Measurements from ENCODE around the gene GULP1. TPM values are rescaled to one million over a fixed set of nuclear protein-coding genes. Genes with fewer than 3 reads are reported as not detected.

The GULP1 gene
- total and polyA plus RNA-seq, 12 donors: 5.8 to 122 (median 51.5) TPM

GRCh38 chr2:188474316-188474715, 182.6 kb downstream of the GULP1 start:
- no peak for DNase-seq
- no peak for TF ChIP-seq POLR2A (IDR thresholded peaks at IDR 0.05)
- TF ChIP-seq, protein P1, sequence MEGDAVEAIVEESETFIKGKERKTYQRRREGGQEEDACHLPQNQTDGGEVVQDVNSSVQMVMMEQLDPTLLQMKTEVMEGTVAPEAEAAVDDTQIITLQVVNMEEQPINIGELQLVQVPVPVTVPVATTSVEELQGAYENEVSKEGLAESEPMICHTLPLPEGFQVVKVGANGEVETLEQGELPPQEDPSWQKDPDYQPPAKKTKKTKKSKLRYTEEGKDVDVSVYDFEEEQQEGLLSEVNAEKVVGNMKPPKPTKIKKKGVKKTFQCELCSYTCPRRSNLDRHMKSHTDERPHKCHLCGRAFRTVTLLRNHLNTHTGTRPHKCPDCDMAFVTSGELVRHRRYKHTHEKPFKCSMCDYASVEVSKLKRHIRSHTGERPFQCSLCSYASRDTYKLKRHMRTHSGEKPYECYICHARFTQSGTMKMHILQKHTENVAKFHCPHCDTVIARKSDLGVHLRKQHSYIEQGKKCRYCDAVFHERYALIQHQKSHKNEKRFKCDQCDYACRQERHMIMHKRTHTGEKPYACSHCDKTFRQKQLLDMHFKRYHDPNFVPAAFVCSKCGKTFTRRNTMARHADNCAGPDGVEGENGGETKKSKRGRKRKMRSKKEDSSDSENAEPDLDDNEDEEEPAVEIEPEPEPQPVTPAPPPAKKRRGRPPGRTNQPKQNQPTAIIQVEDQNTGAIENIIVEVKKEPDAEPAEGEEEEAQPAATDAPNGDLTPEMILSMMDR (IDR thresholded peaks at IDR 0.05): no peak

GRCh38 chr2:188475945-188476344, 184.3 kb downstream of the GULP1 start:
- 63 to 68% (median 67%) methylated on average over 4 of the region's 4 CpGs for WGBS, 4 donors
- DNase-seq: no peak
- Histone ChIP-seq H3K9me3 (replicated peaks in 1 of 3) (no peaks in the 10 kb centered on the region), H3K4me1 (replicated peaks in 1 of 2) (peaks cover 0 to 6% of the 10 kb centered on the region in 2 donors), H3K36me3 (replicated peaks in 1 of 2) (no peaks in the 10 kb centered on the region), H3K27ac (no peak overlapping the region), H3K4me3 (no peak overlapping the region), H3K27me3 (no peaks in the 10 kb centered on the region)
- intact Hi-C loops (cut with DNase I): no loop called here
- TF ChIP-seq, protein P1 (IDR thresholded peaks at IDR 0.05): no peak
- no peak for TF ChIP-seq POLR2A (IDR thresholded peaks at IDR 0.05)

More at GRCh38 chr2:188474316-188474715, 182.6 kb downstream of the GULP1 start:
- Histone ChIP-seq H3K9me3 (replicated peaks in 1 of 3) (no peaks in the 10 kb centered on the region), H3K36me3 (replicated peaks in 1 of 2) (no peaks in the 10 kb centered on the region), H3K4me3 (no peak overlapping the region), H3K4me1 (replicated peaks in 1 of 2) (peaks cover 0 to 6% of the 10 kb centered on the region in 2 donors), H3K27ac (no peak overlapping the region), H3K27me3 (no peaks in the 10 kb centered on the region)
- WGBS, 4 donors: 88 to 96% (median 94%) methylated on average over 2 of the region's 2 CpGs
- intact Hi-C loops (cut with DNase I): no loop called here

- DNase-seq: no peak
- H3K4me3 ChIP-seq: no peak overlapping the region
- no peaks in the 10 kb centered on the region for H3K9me3 ChIP-seq (replicated peaks in 1 of 3)
- no peak for TF ChIP-seq POLR2A (IDR thresholded peaks at IDR 0.05)
- TF ChIP-seq, protein P1 (IDR thresholded peaks at IDR 0.05): no peak
- intact Hi-C loops (cut with DNase I): no loop called here
- H3K27ac ChIP-seq: no peak overlapping the region
- H3K4me1 ChIP-seq (replicated peaks in 1 of 2): no peaks in the 10 kb centered on the region
- H3K36me3 ChIP-seq (replicated peaks in 1 of 2): no peaks in the 10 kb centered on the region
- no peaks in the 10 kb centered on the region for H3K27me3 ChIP-seq
- 66 to 75% (median 69%) methylated on average over 5 of the region's 5 CpGs for WGBS, 4 donors
These were observed 186.0 kb downstream of the GULP1 start for GRCh38 chr2:188477564-188478103.

DNA sequence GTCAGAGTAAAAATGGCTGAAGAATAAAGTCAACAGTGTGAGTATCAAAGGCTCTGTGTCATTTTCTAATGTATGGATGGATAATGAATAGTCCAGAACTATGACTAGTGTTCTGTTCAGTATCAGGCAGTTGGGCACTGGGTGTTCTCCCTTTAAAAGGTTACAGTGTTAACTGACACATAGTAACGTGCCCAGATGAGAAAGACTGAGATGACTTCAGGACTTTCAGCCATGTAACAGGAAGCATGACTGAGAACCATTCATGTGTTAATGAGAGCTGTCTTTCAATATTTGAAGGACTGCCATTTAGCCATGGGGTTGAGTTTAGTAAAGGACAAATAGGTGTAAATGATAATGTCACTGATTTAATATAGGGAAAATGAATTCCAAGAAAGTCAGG, 187.1 kb downstream of the GULP1 start:
- no peak for DNase-seq
- H3K27ac ChIP-seq: no peak overlapping the region
- no peak overlapping the region for H3K4me3 ChIP-seq
- no peaks in the 10 kb centered on the region for H3K27me3 ChIP-seq
- H3K9me3 ChIP-seq (replicated peaks in 1 of 3): no peaks in the 10 kb centered on the region
- TF ChIP-seq, protein P1 (IDR thresholded peaks at IDR 0.05): no peak
- TF ChIP-seq POLR2A (IDR thresholded peaks at IDR 0.05): no peak
- WGBS, 4 donors: 36 to 63% (median 55%) methylated on average over 1 of the region's 1 CpG
- no peaks in the 10 kb centered on the region for H3K36me3 ChIP-seq (replicated peaks in 1 of 2)
- intact Hi-C loops (cut with DNase I): no loop called here
- H3K4me1 ChIP-seq (replicated peaks in 1 of 2): no peaks in the 10 kb centered on the region

Measured in adrenal gland (tissue), 12 donors.